GM10847 (cell line): ENCODE data around the gene CABLES2.

Source experiments
- POLR2A ChIP-seq: IDR thresholded peaks from 2 replicates; pipeline ENCODE4 v1.6.1; 2011; ENCODE audit not compliant: insufficient read length; ENCODE audit errors: extremely low read depth

The CABLES2 gene

GRCh38 chr20:62354031-62354808 is 52.9 kb downstream of the CABLES2 start:
- TF ChIP-seq POLR2A = no peak

GRCh38 chr20:62353289-62354030 is 53.6 kb downstream of the CABLES2 start:
- TF ChIP-seq POLR2A = no peak

DNA sequence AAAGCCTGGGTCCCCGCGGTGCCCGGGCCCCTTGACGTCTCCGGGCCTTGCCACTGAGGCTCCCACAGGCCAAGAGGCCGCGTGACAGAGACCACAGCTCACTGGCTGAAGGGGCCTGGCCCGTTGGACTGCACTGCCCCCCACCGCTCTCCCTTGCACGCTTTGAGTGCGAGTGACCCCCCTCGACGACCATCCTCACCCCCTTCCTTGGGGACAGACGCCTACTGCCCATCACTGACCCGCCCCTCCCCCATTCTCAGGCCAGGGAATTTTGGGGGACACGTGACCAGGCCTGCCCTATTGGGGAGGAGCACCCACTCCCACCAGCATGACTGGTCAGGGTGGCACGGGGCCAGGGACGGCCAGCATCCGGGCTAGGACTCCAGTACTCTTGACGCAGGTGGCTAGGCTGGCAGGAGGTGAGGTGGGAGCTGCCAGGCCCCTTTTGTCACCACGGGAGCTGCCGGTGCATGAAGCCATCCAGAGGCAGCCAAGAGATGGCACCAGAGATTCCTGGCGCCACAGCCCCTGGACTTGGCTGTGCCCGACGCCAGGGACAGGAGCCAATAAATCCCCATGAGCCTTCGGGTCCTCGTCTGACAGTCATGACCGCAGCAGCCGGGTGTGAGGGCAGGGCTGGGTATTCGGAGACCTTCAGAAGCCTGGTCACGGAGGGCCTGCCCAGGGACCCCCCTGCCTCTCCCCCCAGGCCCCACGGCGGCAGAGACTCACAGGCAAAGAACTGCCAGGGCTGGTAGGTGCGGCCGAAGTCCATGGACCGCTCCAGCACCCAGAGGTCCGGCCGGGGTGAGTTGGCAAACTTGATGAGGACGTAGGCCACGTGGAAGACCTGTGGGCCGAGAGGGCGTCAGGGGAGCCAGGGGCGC is 54.4 kb downstream of the CABLES2 start:
- no peak for TF ChIP-seq POLR2A

GRCh38 chr20:62351469-62352401 is 55.4 kb downstream of the CABLES2 start:
- TF ChIP-seq POLR2A = no peak

DNA sequence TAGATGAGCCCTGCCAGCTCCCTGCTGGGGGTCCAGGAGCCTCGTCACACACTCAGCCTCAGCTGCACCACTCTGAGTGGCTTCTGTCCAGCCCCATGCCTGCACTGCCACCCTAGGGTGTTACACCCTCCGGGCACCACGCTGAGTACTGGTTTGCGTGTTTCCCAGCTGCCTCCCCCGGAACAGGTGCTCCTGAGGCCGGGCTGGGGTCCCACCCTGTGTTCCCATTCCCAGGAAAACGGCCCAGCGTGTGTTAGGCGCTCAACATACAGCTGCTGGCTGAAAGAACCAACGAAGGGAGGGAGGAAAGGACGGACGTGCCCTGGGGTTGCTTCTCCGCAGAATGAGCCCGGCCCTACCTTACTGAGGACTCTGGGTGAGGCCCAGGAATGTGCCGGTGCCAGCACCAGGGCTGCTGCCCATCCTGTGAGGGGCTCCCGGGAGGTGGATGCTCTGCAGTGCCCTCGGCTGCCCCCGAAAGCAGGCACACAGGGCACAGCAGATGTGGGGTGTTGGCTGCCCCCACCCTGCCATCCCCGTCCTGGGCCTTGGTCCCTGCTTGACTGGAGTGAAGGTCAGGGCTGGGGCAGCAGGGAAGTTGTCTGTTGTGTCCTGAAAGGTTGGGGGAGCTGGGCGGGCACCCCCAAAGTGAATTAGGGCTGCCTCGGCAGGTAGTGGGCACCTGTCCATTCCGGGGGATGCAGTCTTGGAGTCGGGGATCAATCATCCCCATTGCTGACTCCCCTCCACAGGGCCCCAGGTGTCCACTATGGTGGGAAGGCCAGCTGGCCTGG is 56.3 kb downstream of the CABLES2 start:
- no peak for TF ChIP-seq POLR2A

DNA sequence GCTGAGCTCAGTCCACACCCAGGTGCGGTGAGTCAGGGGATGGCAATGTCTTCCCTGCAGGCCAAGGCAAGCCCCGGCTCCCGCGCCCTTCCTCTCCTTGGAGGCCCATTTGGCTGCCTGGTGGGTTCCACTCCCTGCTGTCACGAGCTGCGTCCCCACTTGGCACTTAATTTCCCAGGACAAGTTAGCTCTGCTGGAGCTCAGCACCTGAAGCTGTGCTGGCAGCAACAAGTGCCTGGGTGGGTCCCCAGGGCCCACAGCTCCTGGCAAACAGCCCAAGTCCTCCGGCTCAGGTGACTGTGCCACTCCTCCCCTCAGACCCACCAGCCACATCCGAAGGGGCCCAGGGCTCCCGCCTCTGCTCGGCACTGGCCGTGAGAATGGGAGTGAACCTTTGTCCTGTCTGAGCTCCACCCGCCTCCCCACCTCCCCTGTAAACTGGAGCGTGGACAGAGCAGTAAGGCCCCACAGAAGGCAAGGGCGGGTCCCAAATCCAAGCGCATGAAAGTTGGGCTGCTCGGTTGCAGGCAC is 56.9 kb downstream of the CABLES2 start:
- no peak for TF ChIP-seq POLR2A

GRCh38 chr20:62349556-62350097 is 57.5 kb downstream of the CABLES2 start:
- TF ChIP-seq POLR2A = no peak

DNA sequence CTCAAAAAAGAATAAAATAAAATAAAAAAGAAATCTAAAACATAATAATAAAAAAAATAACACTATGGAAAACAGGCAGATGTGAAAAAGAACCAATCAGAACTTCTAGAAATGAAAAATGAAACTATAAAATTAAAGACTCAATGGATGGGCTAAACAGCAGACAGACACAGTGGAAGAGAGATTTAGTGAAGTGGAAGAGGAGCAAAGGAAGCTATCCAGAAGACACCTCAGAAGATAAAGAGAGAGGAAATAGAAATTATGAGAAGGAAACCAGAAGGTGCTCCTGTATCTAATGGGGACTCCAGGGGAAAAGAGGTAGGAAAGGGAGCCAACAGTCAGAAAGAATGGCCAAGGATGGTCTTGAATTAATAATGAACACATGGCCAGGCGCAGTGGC is 58.5 kb downstream of the CABLES2 start:
- TF ChIP-seq POLR2A = no peak

DNA sequence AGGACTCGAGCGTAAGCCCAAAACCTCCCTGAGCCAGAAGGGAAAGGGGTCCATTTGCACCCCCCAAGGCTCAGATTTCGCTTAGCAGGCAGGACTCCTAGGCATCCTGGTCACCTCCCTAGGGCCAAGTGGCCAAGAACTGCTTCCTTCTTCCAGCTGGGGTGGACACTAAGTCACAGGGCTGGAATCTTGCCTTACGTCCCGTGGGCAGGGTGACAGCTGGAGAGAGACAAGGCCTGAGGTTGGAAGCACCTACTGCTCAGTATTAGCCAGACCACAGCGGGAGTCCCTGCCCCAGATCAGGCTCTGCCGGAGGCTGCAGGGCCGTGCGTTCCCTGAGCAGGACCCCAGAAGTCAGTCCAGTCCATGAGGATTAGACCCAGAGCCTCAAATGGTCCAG is 59.6 kb downstream of the CABLES2 start:
- no peak for TF ChIP-seq POLR2A

DNA sequence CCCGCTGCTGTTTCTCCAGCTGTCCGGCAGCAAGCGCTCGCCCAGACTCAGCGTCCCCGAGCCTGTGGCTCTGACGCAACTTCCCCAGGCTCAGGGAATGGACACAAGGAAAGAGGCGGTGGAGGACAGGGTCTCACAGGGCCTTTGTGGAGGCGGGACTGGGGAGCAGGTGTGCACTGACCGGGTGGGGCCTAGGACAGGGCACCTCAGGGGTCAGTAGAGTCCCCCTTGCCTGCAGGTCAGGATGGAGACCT is 60.0 kb downstream of the CABLES2 start:
- TF ChIP-seq POLR2A = no peak

DNA sequence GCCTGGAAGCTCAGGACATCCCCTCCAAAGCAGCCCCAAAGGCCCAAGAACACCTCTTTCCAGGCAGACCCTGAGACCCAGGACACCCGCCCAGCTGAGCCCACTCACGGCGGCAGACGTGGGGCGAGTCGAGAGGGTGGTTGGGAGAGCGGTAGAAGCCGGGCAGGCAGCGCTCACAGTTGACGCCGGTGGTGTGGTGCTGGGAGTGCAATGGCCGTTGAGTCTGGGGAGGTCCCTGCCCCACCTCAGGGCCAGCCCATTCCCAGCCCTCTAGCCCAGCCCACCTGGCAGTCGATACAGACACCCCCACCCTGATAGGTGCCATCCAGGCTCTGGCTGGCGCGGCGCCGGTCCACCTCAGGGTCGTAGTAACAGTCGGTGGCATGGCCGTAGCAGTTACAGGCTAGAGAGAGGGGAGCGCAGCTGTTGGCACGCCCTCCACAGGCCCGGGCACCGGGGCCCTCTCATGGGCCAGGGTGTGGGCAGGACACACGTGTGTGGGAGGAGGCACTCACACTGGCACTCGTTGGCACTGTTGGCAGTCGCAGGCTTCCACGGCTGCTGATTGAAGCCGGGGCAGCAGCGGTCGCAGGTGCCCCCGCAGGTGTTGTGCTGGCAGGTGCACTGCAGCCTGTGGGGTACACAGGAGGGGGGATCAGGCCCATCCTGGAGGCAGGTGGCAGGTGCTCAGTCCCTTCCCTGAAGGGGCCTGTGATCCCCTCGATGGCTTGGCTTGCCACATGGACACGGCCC is 60.5 kb downstream of the CABLES2 start:
- TF ChIP-seq POLR2A = no peak

DNA sequence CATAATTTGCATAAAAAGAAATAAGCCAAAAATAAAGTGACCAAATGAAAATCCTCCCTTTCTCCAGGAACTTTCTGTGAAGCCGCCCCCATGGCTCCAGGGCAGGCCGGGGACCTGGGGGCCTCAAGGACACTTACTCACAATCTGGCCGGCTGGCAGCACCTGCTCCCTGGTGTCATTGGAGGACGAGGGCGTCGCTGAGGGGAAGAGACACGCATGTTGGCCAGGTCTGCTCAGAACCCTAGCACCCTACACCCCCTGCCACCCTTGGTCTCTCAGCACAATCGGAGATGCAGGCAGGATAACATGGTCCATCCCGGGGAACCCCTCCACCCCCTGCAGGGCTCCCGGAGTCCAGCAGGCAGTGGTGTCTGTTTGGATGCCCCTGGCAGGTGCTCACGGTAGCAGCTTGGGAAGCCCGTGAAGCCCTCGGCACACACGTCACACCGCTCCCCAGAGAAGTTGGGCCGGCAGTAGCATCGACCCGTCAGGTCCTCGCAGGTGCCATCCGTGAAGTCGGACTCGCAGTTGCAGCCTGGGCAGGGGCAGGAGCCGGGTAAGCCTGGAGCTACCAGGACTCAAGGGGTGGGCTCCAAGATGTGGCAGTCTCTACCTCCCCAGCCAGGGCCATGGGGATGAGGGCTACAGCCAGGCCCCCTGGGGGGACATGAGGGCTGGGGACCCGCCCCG is 61.3 kb downstream of the CABLES2 start:
- TF ChIP-seq POLR2A = no peak

DNA sequence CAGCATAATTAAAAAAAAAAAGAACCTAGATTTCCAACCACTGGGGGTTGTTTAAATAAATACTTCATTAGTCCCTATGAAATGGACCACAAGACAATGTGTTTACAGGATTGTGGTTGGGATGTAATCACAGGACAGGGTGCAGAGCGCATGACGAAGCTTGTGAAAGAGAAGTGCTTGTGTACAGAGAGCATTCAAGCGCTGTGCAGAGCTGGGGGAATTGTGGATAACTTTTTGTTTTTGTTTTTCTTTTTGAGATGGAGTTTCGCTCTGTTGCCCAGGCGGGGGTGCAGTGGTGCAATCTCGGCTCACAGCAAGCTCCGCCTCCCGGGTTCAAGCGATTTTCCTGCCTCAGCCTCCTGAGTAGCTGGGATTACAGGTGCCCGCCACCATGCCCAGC is 62.3 kb downstream of the CABLES2 start:
- TF ChIP-seq POLR2A = no peak

DNA sequence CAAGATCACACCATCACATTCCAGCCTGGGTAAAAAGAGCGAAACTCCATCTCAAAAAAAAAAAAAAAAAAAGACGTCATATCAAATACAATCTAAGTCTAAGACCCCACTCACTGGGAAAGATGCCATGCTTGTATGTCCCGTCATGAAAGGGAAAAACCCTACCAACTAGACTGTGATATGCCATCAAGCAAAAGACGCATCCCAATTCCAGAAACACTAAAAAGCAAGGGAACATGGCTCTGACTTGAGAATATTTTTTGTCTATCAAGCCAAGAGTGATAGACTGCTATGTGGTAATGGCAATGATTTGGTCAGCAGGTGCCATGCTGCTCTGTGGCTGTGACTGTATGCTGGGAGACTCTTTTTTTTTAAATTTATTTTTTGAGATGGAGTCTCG is 63.0 kb downstream of the CABLES2 start:
- no peak for TF ChIP-seq POLR2A
